ENCODE measurements around the gene ATP11A. TPM values are rescaled to one million over a fixed set of nuclear protein-coding genes. Genes with fewer than 3 reads are reported as not detected.

Gene ATP11A
- total RNA-seq, 1 experiment from 2014 or later: 65.3 TPM

DNA sequence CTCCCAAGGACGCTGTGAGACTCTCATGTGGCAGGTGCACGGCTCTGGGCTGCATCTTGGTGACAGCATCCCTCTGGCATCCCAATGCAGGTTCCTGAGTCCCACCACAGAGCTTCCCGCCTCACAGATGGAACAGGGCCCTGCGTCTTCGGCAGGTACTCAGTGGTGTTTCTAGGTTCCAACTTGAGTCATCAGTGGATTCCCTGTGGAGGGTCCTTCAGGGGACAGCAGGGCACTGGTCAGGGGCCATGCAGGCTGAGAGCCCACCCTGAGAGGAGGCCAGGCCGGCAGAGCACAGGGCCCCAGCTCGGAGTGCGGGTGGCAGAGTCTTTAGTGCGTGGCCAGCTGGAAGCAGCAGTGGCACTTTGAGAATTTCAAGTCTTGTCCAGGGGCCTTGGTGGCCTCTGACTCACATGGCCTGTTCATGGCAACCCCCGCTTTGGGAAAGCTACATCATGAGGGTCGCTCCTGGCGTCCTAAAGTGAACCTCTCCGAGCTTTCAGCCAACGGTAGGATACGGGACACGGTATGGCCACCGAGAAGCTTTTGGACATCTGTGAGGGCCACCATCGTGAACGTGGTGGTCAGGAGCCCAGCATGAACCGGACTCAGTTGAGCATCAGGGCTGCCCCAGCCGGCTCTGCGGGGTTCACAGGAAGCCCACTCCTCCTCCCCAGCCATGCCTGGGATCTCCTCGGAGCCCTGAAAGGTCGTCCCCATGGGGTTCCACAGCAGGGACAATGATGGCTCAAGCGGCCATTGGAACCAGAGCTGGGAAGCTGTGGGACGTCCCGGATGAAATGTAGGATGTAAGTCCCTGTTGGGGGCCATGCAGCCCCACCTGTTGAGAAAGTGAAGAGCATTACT, 207.1 kb downstream of the ATP11A start:
- Histone ChIP-seq H3K9me3 (ENCODE audit: control insufficient read depth, low read depth, low read length) (no peaks in the 10 kb centered on the region), H3K27me3 (ENCODE audit: insufficient read depth, low read length) (no peaks in the 10 kb centered on the region), H2BK120ac (ENCODE audit: low read depth, low read length, poor library complexity, severe bottlenecking) (no peak overlapping the region), H2BK5ac (ENCODE audit: insufficient read length, low read length) (no peak overlapping the region), H3K23me2 (ENCODE audit: insufficient read length, low read depth, low read length, poor library complexity, severe bottlenecking) (peaks cover 9% of the 10 kb centered on the region), H4K91ac (ENCODE audit: insufficient read length, low read depth, low read length) (no peak overlapping the region), H2AFZ (ENCODE audit: low read length) (no peak overlapping the region), H3K4me2 (ENCODE audit: insufficient read depth, insufficient read length, low read length) (no peak overlapping the region), H2BK15ac (ENCODE audit: low read depth, low read length) (no peak overlapping the region), H3K4me1 (ENCODE audit: insufficient read depth, low read length) (peaks cover 11% of the 10 kb centered on the region; the same call in 1 of the 2 replicates), H2BK12ac (ENCODE audit: insufficient read length, low read depth, low read length) (no peak overlapping the region), H2AK5ac (ENCODE audit: insufficient read length, low read length) (no peak overlapping the region), H3K79me2 (ENCODE audit: insufficient read depth, low read length) (no peaks in the 10 kb centered on the region), H3K56ac (ENCODE audit: insufficient read length, low read depth, low read length) (no peak overlapping the region), H3K79me1 (ENCODE audit: insufficient read depth, low read depth, low read length, poor library complexity, severe bottlenecking) (no peaks in the 10 kb centered on the region), H4K20me1 (ENCODE audit: control insufficient read depth, insufficient read depth, insufficient read length) (no peaks in the 10 kb centered on the region), H4K8ac (replicated peaks; ENCODE audit: insufficient read length, low read depth, low read length) (no peak overlapping the region), H3K14ac (ENCODE audit: insufficient read depth, low read length) (no peak overlapping the region; the same call in 1 of the 2 replicates), H3K18ac (ENCODE audit: insufficient read length, low read depth, low read length) (no peak overlapping the region), H3K23ac (ENCODE audit: insufficient read length, low read depth, low read length) (no peak overlapping the region), H3T11ph (ENCODE audit: low read length) (no peak overlapping the region), H2BK20ac (ENCODE audit: low read depth, low read length, poor library complexity, severe bottlenecking) (no peak overlapping the region), H4K5ac (ENCODE audit: insufficient read length, low read depth, low read length) (no peak overlapping the region), H3K27ac (ENCODE audit: insufficient read length, low read depth, low read length) (no peak overlapping the region), H3K9ac (ENCODE audit: extremely low read depth, insufficient read length, low read length) (no peak overlapping the region), H3K4ac (ENCODE audit: low read depth, low read length) (no peak overlapping the region)
- no peak for TF ChIP-seq CTCF (conservative IDR thresholded peaks at IDR 0.05)
- DNase-seq: no peak
- H3K4me3 Mint-ChIP-seq: no peak overlapping the region
- peaks cover 31% of the 10 kb centered on the region for H3K27me3 Mint-ChIP-seq (ENCODE audit: low read depth)
- H3K27ac Mint-ChIP-seq: no peak overlapping the region
- no peaks in the 10 kb centered on the region; a peak in 1 of 5 replicates for H3K9me3 Mint-ChIP-seq
- peaks cover 0 to 3% (median 2%) of the 10 kb centered on the region in 3 experiments; a peak in 3 of 7 replicates for H3K36me3 Mint-ChIP-seq (ENCODE audit: insufficient read depth in 1 of 3, low read depth in 3 of 3)
- no CpG with 5 or more reads among the region's 27 CpGs for WGBS (ENCODE audit: extremely low coverage, insufficient read length, low lambda C conversion rate)
- peaks cover 53 to 57% of the 10 kb centered on the region in 2 experiments for H3K4me1 Mint-ChIP-seq

All from H9 (cell line).